SH-SY5Y (cell line): ENCODE measurements around the gene GLRA3.

ENCODE experiments used
- GATA2 ChIP-seq: IDR thresholded peaks from 2 replicates; pipeline ENCODE4 v1.6.1; 2011; ENCODE audit warnings: mild to moderate bottlenecking, low read depth, low read length
- GATA3 ChIP-seq: IDR thresholded peaks from 2 replicates; pipeline ENCODE4 v1.6.1; 2011; ENCODE audit warnings: low read depth, mild to moderate bottlenecking, low read length, moderate library complexity

DNA sequence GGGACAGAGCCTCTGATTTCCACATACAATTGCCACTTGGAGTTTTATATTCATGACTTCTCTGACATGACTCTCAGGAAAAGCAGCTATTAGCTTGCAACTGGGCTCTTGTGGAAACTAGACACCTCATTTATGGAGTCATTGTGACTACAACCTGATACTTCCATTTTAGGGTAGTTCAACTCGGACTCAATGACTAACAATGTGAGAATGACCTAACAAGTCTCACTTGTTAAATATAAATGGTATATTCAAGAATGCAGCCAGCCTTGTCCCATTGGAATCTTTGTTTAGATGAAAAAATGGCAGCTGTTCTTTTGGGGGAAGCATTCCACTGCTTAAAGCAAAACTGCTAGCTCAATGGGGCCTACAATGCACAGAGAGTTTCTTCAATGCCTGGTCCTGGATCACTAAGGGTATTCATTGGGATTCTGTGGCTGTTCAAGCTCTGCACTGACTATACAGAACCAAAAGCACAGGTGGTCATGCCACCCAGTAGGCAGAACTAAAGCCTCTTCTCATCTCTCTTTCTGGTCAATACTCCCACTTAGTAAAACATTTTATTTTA lies 36.5 kb upstream of the GLRA3 start:
- TF ChIP-seq GATA3 (no peak), GATA2 (no peak)
